NCI-H187 treated with DMSO at 0.1 percent for 48 hours (cell line): Measurements from ENCODE around the gene TGFB1I1.
"Not testable (repeated sequence)": the region's sequence is repeated elsewhere in the genome, so short reads cannot be mapped to it uniquely, and the experiment has no call there.

Source experiments
- DNase-seq: peaks from one replicate; lab custom pipeline; 2025; lab: John Stamatoyannopoulos, UW

The TGFB1I1 gene

GRCh38 chr16:31517800-31518402, 45.9 kb downstream of the TGFB1I1 start:
- no peak for DNase-seq

DNA sequence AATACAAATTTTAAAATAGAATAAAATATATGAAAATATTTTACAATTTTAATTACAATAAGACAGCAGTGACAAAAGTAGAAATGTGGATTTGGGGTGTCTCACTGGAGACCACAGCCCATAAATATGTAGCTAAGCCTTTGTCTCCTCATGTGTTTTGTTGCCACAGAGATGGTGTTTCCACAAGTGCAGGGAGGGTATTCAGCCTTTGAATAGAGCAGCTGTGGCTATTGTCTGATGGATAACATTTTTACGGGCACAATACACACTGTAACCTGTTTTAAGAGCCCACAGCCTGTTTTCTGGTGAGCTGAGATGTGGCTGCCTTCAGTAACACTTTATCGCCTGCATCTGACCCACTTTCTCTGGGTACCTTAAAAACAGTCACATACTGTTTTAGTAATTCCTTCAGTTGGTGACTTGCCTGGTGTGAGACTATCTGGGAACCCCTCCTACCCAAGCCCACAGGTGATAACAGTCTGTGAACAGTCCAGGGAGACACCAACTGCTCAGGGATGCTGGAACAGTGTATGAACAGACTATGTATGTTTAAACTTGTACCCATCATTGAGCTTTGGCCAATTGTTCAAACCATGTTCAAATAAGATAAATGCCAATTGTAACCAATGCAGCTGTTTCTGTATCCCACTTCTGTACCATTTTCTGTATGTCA, 47.9 kb downstream of the TGFB1I1 start:
- DNase-seq: no peak

DNA sequence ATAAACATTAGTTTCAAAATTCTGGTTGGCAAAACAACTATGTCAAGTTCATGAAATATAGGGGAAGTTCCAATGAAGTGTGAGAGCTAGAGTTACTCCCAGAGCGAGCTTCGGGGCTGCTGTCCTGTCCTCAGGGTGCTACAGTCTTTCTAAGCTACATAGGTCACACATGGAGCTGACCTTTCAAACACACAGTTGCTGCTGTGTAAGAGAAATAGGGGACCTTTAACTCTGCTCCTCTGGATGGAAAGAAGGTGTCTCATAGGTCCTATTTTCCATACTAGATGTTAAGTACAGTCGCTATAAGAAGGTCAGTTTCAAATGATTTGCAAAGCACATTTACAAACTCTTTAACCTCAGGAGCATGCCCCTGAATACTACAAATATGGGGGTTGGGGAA, 49.4 kb downstream of the TGFB1I1 start:
- DNase-seq: no peak

- DNase-seq: no peak
These were observed 50.1 kb downstream of the TGFB1I1 start for GRCh38 chr16:31522071-31522470.

DNA sequence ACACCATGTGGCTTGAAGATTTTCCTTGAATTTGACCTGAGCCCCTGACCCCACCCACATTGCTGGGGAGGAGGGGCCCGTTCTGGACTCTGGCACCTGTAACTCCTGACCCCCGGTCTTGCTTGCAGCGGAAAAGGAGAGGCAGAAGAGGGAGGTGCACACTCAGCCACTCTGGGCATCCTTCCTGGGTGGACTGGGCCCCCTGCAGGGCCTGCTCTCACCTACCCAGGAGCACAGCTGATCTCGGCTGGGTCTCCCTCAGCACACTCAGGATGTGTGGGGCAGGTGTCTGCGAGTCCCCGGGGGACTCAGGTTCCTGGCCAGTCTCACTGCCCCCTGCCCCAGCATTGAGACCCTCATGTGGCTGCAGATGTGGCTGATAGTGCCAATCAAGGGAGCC, 51.8 kb downstream of the TGFB1I1 start:
- DNase-seq: not testable (repeated sequence)

DNA sequence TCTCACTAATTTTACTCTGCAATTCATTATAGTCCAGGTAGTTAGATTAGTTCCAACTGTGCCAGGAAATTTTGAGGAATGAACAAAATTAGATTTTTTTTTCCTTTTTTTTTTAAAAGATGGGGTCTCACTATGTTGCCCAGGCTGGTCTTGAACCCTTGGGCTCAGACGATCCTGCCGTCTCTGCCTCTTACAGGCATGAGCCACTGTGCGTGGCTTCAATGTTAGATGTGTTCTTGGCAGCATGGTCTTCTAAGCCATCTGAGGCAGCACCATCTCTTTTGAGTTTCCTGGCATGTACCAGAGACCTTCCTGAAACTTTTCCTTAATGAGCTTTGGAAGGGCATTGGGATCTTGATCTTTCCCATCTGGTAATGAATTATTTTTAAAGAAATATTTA, 53.2 kb downstream of the TGFB1I1 start:
- DNase-seq: no peak
